CD1c-positive myeloid dendritic cell (primary cell): Measurements from ENCODE around the gene RPL13.

ENCODE experiments used
- DNase-seq: peaks from one replicate; pipeline ENCODE4 v3.0.0-alpha.2; 2016; ENCODE audit errors: extremely low spot score

The RPL13 gene

DNA sequence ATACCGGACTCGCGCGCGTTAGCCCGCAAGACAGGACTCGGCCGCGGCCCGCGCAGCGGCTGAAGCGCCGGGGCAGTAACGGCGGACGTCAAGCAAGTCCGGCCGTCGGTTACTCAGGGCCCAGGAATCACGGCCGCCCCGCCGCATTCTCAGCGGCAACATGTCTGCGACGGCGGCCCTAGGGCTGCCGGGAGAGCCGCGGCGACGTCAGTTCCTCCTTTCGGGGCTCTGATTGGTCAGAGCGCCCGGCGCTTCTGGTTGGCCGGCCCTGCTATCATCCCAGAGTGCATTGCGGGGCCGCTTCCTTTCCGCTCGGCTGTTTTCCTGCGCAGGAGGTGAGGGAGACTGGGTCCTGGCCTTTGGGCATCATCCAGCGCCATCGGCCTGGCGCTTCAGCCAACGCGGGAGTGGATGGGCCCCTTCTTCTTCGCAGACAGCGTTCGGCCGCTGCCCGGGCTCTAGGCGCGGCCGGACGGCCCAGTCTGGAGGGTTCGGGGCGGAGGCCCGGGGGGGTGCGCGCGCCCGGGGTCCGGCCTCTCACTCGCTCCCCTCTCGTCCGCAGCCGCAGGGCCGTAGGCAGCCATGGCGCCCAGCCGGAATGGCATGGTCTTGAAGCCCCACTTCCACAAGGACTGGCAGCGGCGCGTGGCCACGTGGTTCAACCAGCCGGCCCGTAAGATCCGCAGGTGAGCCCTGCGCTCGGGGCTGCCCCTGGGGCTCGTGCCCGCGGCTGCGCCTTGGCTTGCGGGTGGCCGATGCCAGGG lies at the start of gene RPL13:
TSS of gene RPL13 (plus strand) at position 305 of the 764 bp plus-strand sequence. CDS start at position 583, 278 bp downstream.
- DNase-seq: peak; percentile 98

DNA sequence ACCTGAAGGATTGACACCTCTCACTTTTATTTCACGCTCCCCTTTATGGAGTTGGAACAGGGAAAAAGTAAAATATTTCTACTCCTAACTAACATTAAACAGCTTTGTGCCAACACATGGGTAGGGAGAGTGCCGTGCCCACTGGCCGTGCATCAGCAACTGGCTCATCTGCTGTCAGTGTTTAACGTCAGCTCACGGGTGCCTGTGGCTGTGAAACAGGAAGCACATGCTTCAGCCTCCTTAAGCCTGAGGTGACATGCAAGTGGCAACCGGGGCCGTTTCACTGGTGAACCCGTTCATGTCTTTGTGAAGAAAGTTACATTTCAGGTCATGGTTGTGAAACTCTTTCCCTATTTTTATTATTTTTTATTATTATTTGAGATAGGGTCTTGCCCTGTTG lies 49.1 kb upstream of the RPL13 start:
- no peak for DNase-seq

DNA sequence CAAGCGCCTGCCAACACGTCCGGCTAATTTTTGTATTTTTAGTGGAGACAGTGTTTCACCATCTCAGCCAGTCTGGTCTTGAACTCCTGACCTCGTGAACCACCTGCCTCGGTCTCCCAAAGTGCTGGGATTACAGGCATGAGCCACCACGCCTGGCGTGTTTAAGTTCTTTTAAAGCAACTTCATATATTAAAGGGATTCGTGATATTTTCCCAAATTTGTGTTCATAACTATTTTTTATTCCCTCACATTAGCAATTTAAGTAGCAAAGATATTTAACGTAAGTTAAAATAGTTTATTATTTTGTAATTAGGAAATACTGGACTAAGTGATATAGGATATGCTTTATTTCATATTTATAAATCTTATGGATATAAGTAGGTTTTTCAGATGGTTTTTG lies 48.0 kb upstream of the RPL13 start:
- no peak for DNase-seq

DNA sequence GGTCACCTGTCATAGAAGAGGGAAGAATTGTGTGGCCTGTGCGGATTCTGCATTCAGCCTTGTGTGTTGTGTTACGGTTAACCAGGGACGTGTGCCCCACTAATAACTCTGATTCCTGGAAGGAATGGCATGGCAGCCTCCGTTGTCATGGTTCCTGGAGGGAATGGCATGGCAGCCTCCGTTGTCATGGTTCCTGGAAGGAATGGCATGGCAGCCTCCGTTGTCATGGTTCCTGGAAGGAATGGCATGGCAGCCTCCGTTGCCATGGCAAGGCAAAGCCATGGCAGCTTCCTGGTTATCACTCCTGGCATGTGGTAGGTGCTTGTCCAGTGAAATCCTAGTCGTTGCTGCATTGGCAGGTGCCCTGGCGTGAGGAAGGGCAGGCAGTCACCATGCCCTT lies 43.4 kb upstream of the RPL13 start:
- DNase-seq: no peak

DNA sequence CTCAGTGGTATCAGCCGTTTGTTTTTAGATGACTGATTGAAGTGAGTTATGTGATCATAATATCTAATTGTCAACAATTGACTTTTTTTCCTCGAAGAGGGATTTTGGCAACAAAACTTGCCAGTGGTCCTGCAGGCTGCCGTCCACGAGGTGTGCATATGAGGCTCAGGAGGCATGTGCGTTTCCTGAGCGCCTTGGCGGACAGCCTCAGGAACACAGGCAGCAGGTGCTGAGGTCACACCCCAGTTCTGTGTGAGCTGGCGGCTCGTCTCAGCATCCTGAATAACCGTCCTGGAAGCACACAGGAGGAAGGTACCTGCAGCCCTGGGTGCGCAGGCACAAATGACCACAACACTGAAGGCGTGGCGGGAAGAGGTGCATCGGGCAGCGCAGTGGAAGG lies 40.6 kb upstream of the RPL13 start:
- no peak for DNase-seq

DNA sequence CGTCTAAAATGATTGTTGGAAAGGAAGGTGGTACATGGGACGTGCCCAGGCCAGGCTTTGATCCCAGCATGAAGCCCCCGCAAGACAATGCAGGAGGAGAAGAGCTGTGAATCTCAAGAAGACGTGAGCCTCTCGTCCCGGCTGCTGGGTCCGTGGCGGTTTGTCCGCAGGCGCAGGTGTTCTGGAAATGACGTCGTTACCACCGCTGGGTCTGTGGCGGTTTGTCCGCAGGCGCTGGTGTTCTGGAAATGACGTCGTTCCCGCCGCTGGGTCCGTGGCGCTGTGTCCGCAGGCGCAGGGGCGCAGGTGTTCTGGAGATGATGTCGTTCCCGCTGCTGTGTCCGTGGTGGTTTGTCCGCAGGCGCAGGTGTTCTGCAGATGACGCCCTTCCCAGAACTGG lies 38.2 kb upstream of the RPL13 start:
- DNase-seq: no peak

DNA sequence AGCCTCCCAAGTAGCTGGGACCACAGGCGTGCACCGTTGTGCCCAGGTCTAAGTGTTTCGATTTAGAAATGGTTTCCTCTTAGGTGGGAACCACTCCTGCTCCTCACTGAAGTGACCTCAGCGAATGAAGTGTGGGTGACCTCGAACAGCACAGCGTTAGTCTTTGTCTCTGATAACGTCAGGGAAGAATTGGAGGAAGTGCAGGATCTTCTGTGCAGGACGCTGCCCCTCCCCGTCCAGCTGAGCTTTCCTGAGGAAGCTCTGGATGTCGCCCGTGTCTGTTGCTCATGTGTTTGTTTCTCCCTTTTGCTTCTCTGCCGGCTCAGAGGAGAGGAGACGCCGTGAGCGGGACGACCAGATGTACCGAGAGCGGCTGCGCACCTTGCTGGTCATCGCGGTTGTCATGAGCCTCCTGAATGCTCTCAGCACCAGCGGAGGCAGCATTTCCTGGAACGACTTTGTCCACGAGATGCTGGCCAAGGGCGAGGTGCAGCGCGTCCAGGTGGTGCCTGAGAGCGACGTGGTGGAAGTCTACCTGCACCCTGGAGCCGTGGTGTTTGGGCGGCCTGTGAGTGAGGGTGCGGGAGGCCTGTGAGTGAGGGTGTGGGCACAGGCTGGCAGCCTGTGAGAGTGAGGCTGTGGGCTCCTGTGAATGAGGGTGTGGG lies 36.7 kb upstream of the RPL13 start:
- no peak for DNase-seq

DNA sequence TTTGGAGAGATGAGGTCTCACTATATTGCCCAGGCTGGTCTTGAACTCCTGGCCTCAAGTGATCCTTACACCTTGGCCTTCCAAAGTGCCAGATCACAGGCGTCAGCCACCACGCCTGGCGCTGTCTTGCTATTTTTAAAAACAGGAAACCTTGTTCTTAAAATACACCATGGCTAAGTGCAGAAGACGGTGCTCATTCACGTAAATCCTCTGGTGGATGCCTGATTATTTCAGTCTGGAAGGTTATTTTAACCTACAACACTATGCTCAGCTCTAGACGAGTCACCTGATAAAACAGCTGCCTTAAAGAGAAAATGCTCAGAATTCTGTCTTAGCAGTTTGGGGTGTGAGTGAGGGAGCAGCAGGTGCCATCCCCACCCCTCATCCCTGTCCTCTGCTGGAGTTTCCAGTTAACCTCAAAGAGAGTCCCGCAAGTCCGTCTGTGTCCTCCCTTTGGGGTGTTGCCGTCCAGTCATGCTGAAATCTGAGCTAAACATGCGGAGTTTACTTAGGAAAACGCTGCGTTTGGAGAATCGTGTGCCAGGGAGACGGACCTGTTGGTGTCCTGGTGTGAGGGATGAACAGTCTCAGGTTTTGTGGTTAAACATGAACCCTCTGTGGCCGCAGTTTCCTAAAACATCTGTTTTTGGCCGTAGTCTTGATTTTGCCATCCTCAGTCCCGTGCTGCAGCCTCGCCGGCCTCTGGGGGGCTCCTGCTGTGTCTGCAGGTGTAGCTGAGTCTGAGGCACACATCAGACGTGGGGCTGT lies 35.2 kb upstream of the RPL13 start:
- DNase-seq: no peak

DNA sequence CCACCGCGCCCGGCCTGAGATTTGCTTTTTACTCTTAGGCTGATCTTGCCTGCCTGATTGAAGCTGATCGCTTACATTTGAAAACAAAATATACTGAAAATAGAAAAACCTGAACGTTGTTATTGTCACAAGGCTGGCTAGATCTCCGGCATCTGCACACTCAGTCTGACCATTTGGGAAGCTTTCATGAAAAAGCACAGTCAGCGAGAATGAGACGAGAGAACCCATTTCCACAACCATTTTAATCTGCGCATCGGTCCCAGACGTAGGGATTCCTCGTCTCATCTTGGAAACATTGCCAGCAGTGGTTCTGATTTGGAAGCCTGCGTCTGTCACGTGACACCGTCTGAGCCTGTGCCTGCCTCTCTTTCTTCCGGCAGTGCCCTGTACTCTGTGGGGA lies 31.4 kb upstream of the RPL13 start:
- no peak for DNase-seq

DNA sequence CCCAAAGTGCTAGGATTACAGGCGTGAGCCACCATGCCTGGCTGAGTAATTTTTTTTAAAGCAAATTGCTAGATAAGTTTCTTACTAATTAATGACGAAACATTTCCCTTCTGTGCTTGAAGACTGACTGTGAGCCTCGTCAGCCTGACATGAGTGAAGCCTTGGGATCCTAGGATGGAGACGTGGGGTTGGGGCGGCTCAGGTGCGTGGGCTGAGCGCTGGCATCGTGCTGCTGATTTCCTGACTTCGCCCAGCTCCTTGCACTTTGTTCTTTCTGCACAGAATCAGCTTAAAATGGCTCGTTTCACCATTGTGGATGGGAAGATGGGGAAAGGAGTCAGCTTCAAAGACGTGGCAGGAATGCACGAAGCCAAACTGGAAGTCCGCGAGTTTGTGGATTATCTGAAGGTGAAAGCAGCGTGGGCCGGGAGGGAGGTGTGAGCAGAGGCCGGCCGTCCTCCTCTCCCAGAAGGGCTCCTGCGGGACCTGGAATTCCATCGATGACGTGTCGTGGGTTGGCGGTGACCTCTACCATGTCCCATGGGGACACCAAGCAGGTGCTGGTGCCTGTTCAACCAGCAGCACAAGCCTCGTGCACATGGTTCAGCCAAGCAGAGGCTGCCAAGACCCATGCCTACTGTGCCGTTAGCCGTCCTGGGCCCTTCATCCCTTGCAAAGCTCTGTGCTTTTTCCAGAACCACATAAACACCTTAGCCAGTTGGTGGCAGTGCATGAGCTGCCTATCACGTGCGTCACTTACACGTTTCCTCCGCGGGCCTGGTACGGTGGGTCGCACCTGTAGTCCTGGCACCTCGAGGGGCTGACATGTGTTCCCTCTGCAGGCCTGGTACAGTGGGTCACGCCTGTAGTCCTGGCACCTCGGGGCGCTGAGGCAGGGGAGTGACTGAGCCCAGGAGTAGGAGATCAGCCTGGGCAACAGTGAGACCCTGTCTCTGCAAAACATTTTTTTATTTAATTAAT lies 29.8 kb upstream of the RPL13 start:
- no peak for DNase-seq

DNA sequence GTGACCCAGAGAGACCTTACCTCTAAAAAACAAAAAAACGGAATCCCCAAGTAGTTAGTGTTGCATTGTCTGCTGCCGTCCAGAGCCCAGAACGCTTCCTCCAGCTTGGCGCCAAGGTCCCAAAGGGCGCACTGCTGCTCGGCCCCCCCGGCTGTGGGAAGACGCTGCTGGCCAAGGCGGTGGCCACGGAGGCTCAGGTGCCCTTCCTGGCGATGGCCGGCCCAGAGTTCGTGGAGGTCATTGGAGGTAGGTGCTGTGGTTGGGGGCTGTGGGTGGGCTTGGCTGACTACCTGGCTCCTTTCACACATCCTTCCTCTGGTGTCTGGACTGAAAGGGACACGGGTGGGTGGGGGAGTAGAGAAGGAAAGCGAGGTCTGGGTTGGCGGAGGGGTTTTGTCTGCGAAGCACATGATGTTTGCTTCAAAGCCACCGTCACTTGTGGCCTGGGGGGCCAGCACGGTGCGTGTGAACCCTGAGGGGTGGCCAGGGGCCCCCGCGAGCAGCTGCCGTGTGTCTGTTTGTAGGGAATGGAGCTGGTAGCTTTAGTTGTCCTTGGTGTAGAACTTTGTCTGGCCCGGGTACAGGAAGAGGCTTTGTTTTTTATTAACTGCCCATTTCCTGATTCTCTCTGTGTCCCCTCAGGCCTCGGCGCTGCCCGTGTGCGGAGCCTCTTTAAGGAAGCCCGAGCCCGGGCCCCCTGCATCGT lies 28.5 kb upstream of the RPL13 start:
- DNase-seq: no peak

DNA sequence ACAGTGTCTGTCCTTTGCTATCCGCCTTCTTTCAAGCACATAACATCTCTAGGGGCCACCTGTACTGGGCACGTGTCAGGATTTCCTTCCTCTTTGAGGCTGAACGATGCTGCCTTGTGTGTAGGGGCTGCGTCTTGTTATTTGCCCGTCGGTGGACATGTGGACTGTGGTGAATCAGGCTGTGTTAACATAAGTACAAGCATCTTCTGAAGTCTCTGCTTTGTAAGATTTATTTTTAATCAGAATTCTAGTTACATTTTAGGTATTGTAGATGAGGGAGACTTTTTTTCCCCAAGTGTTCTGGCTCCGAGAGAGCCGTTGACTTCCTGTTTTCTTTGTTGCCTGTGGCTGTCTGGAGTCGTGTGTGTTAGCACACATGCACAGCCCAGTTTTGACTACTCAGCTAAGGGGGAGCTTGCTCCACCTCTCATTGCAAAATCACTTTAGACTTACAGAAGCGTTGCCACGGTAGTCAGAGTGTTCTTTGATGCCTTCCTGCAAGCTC lies 26.2 kb upstream of the RPL13 start:
- DNase-seq: peak; percentile 87

DNA sequence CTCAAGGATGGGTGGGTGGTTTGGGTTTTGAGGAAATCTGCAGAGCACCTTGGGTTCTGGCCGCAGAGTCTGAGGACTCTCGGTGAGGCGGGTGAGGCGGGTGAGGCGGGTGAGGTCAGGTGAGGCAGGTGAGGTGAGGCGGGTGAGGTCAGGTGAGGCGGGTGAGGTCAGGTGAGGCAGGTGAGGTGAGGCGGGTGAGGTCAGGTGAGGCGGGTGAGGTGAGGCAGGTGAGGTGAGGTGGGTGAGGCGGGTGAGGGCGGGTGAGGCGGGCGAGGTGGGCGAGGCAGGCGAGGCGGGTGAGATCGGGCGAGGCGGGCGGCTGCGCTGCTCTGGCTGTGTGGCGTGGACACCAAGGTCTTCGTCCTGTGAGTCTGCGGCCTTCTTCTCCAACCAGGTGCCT lies 24.1 kb upstream of the RPL13 start:
- DNase-seq: no peak

DNA sequence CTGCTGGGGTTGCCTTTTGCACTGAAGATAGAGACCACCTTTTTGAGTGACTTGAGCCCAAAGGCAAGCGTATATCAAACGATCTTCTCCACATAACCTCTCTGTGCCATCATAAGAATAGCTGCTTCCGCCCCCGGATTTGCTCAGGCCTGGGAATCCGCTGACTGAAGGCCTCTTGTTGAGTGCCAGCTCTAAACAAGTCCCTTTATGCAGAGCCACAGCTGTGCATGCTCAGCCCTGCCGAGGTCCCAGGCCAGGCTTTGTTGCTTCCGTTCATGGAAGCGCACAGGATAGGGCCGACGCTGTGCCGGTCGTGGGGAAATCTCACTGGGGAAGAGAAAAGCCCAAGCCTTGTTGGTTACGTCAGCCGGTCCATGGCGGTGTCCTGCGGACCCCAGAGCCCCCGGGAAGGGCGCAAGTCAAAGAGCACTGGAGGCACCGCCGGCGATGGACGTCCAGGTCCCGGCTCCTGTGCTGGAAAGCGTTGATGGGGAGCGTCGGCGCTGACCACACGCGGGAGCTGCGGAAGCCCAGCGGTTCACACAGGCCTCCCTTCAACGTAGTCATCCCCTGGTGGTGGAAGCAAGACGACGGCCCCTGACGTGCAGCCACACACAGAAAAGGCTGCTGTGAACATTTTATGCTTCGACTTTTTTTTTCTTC lies 23.5 kb upstream of the RPL13 start:
- DNase-seq: no peak

DNA sequence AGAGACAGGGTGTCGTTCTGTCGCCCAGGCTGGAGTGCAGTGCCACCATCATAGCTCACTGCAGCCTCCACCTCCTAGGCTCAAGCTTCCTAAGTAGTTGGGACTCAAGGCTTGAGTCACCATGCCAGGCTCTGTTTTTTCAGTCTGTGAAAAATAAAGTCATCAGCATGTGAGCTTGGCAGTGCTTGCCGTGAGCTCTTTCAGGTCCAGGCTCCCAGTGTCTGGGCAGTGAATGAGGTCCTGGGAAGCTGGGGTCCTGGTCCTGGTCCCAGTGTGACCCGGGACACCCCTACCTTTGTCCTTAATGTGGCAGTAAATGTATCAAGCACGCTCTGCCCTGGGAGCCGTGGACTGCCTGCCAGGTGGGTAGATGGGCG lies 22.9 kb upstream of the RPL13 start:
- no peak for DNase-seq

DNA sequence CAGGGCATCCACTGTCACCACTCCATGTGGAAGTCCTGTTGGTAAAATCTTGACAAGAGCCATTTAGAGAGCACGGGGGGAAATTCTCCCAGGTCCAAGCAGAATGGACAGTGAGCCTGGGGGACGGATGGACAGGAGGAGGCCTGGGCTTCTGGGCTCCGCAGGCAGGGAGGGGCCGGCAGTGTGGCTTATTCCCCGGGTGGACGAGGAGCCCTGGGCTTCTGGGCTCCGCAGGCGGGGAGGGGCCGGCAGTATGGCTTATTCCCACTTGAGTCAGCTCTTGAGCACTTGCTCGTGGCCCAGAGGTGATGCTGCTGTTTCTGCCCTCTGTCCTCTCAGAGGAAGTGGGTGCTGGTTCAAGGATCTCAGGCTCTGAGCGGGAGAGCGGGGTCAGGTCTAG lies 22.2 kb upstream of the RPL13 start:
- no peak for DNase-seq

DNA sequence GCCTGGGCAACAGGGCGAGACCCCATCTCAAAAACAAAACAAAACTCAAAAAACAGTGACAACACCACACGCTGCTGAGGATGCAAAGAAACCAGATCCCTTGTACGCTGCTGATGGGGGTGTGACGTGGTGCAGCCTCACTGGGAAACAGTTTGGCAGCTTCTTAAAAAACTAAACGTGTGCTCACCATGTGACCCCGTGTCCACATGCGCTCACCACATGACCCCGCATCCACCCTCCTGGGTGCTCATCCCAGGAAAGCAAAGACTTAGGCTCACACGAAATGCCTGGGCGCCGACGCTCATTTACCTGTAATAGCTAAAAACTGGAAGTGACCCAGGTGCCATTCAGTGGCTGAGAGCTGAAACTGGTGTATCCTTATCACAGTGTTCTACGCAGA lies 19.9 kb upstream of the RPL13 start:
- DNase-seq: no peak

DNA sequence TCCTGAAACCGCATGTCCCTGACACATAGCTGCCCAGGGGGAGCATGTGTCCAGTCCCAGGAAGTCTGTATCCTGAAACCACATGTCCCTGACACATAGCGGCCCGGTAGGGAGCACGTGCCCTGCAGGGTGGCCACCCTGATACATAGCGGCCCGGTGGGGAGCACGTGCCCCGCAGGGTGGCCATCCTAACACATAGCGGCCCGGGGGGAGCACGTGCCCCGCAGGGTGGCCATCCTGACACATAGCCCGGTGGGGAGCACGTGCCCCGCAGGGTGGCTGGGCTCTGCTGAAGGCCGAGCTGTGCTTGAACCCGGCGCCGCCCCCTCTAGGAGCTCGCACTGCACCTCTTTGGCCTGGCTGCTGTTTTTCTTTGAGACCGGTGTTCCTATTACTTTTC lies 18.7 kb upstream of the RPL13 start:
- no peak for DNase-seq

DNA sequence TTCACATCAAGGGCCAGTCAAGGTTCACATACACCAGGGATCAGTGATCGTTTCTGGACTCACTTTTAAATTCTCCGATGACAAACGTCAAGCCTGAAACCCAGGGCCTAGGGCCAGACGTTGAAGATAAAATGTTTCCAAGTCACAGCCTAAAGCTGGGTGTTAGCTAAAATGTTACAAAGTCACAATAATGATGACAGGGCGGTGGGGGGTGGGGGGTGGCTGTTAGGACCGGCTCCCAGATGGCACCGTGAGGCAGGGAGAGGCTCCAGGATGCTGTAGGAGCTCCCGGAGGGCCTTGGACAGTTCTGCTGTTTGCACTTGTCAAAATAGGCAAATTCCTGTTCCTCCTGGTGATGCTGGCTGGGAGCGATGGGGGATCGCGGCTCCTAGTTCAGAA lies 16.4 kb upstream of the RPL13 start:
- DNase-seq: no peak

DNA sequence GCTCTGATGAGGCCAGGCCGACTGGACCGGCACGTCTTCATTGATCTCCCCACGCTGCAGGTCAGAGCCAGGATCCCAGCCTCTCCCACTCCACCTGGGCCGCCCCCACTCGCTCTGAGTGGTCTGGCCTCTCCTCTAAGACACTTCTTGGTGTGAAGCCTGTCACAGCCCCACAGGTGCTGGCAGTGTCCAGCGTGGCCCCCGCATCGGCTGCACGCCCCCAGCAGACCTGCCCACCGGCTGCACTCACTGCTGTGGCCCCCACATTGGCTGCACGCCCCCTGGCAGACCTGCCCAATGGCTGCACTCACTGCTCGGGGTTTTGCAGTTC lies 15.8 kb upstream of the RPL13 start:
- DNase-seq: no peak
